GM18508 (cell line): ENCODE data around the gene TRIM44.

ENCODE experiments used
- ATAC-seq: cut with Tn5 transposase; IDR thresholded peaks from one replicate; pipeline ENCODE4 v1.9.1; 2021; ENCODE audit warnings: moderate number of reproducible peaks; ENCODE audit not compliant: insufficient read depth, unreplicated experiment

TRIM44 gene

DNA sequence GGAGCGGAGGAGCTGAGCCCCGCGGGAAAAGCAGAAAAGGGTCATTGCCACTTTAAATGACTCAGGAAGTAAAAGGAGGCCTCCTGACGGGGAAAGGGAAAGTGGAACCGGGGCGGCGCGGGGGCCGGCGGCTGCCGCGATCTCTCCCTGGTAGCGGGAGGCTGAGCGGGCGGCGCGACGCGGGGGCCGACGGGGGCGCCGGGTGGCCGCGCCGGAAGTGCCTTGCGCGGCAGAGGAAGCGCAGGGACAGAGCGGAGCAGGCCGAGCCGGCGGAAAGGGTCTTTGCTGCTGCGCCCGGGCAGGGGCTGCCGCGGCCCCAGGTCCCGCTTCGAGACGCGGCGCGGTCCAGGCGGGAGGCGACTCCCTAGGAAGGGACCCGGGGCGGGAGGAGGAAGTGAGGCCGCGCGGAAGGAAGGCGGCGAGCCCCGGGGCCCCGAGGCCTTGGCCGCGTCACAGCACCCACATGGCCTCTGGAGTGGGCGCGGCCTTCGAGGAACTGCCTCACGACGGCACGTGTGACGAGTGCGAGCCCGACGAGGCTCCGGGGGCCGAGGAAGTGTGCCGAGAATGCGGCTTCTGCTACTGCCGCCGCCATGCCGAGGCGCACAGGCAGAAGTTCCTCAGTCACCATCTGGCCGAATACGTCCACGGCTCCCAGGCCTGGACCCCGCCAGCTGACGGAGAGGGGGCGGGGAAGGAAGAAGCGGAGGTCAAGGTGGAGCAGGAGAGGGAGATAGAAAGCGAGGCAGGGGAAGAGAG is at the start of gene TRIM44:
Gene TRIM44 (plus strand): TSS at position 127 of the 759 bp plus-strand sequence. CDS start 337 bp downstream, at position 464.
- ATAC-seq: peak; percentile 77

DNA sequence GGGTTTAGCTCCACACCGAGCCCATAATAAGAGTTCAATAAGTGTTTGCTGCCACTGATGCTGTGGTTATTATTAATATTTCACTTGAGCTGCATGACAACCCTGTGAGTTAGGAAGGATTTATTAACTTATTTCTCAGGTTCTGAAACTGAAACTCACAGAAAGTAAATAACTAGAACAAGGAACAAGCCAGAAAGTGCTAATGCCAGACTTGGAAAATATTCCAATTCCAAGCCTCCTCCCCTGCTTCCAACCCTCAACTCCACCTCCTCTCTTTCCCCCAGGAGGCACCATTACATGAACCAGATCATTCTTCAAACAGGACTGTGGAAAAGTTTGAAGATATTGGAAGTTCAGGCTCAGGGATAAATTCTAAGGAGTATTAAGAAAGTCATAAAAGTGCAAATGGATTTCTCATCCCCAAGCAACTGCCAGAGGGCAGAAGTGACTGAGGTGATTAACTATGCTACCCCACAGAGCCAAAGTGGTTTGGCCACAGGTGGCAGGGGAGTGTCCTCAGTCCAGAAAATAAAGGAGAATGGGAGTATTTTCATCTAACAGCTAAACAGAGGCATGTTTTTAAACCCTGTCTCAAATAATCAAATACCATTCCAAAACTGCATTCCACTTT is 47.5 kb upstream of the TRIM44 start:
- ATAC-seq: no peak

GRCh38 chr11:35615921-35616900 is 46.4 kb upstream of the TRIM44 start:
- ATAC-seq: no peak

DNA sequence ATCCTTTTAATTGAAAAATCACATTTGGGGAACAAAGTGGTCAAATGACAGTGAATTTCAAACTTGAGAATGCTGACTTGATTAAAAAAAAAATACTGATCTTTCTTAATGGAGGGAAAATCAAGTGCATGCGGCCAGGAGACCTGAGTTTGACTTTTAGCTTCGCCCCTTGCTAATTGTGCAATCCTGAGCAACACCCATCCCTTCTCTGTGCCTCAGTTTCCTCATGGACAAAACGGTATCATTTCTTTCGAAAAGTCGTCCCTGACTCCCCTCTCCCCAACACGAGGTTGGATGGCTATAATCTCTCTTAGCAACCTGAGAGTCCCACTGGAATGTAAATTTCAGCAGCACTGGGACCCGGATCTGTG is 45.3 kb upstream of the TRIM44 start:
- ATAC-seq: no peak

DNA sequence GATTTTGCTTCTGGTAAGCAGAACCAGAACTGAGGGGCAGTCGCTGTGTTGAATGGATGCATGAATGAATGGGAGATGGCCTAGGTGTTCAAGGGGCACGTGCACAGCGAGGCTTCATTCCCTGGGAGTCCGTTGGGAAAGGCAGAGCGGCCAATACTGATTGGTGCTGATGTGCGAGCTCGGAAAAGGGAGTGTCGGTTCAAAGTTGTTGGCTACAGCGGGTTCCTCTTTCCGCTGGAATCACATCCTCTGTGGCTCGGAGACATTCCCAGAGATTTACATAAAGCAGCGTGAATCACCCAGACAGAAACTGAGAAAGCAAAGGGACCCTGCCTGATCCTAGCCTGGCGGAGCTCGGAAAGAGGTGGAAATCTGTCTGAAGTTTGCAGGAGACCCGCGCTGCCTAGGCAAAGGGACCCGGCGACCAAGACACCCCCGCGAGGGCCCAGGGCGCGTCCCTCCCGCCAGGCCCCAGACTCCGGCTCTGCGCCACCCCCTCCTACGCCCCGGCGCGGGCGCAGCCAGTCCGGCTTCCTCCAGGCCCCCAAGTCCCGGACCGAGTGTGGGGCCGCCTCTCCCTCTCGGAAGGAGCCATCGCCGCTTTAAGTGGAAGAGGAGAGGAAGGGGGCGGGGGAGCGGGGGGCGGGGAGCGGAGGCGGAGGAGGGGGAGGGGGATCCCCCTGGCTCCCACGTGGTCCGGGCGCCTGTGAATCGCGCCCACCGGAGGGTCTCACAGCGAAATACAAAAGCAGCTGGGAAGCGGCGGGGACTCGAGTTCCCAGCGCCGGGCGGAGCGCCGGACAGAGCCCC is 44.7 kb upstream of the TRIM44 start, which contains the start of gene FJX1:
Gene FJX1 (plus strand): TSS at position 774 of the 810 bp plus-strand sequence. CDS start 177 bp downstream, outside the sequence.
- ATAC-seq: no peak

DNA sequence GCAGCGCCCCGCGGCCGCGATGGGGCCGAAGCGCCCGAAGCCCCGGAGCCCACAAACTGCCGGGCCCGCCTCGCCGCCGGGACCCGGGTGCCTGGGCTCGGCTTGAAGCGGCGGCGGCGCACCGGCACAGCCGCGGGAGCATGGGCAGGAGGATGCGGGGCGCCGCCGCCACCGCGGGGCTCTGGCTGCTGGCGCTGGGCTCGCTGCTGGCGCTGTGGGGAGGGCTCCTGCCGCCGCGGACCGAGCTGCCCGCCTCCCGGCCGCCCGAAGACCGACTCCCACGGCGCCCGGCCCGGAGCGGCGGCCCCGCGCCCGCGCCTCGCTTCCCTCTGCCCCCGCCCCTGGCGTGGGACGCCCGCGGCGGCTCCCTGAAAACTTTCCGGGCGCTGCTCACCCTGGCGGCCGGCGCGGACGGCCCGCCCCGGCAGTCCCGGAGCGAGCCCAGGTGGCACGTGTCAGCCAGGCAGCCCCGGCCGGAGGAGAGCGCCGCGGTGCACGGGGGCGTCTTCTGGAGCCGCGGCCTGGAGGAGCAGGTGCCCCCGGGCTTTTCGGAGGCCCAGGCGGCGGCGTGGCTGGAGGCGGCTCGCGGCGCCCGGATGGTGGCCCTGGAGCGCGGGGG is 44.0 kb upstream of the TRIM44 start:
- no peak for ATAC-seq

DNA sequence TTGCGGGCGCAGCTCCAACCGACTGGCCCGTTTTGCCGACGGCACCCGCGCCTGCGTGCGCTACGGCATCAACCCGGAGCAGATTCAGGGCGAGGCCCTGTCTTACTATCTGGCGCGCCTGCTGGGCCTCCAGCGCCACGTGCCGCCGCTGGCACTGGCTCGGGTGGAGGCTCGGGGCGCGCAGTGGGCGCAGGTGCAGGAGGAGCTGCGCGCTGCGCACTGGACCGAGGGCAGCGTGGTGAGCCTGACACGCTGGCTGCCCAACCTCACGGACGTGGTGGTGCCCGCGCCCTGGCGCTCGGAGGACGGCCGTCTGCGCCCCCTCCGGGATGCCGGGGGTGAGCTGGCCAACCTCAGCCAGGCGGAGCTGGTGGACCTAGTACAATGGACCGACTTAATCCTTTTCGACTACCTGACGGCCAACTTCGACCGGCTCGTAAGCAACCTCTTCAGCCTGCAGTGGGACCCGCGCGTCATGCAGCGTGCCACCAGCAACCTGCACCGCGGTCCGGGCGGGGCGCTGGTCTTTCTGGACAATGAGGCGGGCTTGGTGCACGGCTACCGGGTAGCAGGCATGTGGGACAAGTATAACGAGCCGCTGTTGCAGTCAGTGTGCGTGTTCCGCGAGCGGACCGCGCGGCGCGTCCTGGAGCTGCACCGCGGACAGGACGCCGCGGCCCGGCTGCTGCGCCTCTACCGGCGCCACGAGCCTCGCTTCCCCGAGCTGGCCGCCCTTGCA is 43.3 kb upstream of the TRIM44 start:
- ATAC-seq: no peak

DNA sequence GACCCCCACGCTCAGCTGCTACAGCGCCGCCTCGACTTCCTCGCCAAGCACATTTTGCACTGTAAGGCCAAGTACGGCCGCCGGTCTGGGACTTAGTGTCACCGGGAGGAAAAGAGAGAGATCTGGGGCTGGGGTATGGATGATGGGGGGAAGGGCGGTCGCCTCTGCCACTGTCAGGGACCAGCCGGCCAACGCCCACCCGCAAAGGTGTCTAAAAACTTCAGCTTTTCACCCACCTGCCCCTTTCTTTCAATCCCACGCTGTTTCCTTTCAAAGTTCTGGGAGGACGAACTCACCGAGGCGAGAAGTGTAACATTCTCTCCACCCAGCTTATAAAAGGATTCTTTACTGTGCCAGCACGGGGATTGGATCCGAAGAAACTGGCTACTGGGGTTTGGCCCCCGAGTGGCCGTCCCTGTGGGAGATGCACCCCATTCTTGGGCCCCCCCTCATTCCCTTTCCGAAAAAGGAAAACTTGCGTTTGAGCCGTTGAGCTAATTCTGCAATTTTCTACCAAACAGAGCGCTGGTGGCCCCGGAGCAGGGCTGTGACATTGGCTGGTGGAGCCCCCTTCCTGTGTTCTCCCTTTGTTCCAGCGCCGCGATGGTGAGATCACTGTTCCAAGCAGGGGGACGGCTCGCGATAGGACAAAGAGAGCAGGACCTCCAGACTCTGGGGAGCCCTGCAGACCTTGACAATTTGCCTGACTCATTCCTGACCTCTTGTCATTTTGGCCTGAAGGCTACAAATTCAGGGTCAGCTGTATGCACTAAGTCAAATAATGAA is 42.5 kb upstream of the TRIM44 start:
- ATAC-seq: no peak

DNA sequence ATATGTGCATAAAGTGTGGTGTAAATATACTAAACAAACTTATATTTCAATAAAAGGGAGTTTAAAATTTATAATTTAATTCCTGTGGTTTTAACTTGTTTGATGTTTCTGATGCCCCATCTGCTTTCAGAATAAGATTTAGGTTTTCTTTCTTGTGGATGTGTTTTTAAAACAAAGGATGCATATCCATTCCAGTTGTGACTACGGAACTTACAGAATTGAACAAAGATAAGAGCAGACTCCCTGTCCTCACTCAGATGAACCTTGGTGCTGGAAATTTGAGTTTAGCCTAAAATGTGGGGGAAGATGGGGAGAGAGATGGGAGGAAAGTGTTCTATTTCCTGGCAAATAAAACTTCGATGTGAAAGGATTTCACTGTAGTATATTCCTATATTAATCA is 41.8 kb upstream of the TRIM44 start:
- no peak for ATAC-seq

- no peak for ATAC-seq
Observed at GRCh38 chr11:35621620-35622019, 41.0 kb upstream of the TRIM44 start.

- no peak for ATAC-seq
Observed at GRCh38 chr11:35622070-35622469, 40.5 kb upstream of the TRIM44 start.

- no peak for ATAC-seq
Observed at GRCh38 chr11:35623621-35624168, 38.9 kb upstream of the TRIM44 start.

- ATAC-seq: no peak
Observed at GRCh38 chr11:35624316-35624715, 38.3 kb upstream of the TRIM44 start.

- ATAC-seq: no peak
Observed at GRCh38 chr11:35624781-35625180, 37.8 kb upstream of the TRIM44 start.

- ATAC-seq: no peak
Observed at GRCh38 chr11:35626501-35626900, 36.1 kb upstream of the TRIM44 start.

GRCh38 chr11:35629511-35629910 is 33.1 kb upstream of the TRIM44 start:
- ATAC-seq: no peak

DNA sequence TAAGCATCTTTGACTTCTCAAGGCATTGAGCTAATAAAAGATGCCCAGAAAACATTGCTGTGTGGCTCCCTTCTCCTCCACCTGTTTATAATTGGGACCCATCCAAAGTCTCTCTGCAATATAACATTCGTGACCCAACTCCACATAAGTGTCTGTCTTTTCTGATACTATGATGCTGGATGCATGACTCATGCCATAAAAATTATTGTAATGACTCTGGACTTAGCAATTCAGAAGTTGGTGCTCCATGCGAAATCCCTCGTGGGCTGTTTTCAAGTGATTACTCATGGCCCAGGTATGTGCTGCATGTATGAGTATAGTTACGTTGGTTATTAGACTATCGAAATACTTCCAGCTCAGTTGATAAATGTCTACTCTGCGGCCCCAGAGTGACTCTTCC is 32.7 kb upstream of the TRIM44 start:
- no peak for ATAC-seq

- no peak for ATAC-seq
Observed at GRCh38 chr11:35631891-35632290, 30.7 kb upstream of the TRIM44 start.
